H9 (cell line): ENCODE data around the gene CDH23. TPM values are rescaled to one million over a fixed set of nuclear protein-coding genes. Genes with fewer than 3 reads are reported as not detected.

Source experiments
- DNase-seq: peaks from one replicate; pipeline ENCODE4 v3.0.0-alpha.2; 2017
- H2AFZ ChIP-seq: one replicate; pipeline ENCODE4 v1.6.1; 2013; ENCODE audit warnings: mild to moderate bottlenecking, low read length, control low read depth, moderate library complexity
- H2AK5ac ChIP-seq: 2 replicates; pipeline ENCODE4 v1.6.1; 2013; ENCODE audit warnings: low read length, control low read depth, mixed read lengths; ENCODE audit not compliant: insufficient read length
- H2BK120ac ChIP-seq: one replicate; pipeline ENCODE4 v1.6.1; 2013; ENCODE audit warnings: low read depth, mild to moderate bottlenecking, low read length, control low read depth, inconsistent platforms; ENCODE audit not compliant: poor library complexity, severe bottlenecking
- H2BK12ac ChIP-seq: 2 replicates; pipeline ENCODE4 v1.6.1; 2013; ENCODE audit warnings: low read length, control low read depth, mixed read lengths, low read depth; ENCODE audit not compliant: insufficient read length
- H2BK15ac ChIP-seq: 2 replicates; pipeline ENCODE4 v1.6.1; 2013; ENCODE audit warnings: low read depth, low read length, control low read depth
- H2BK20ac ChIP-seq: one replicate; pipeline ENCODE4 v1.6.1; 2013; ENCODE audit warnings: low read depth, mild to moderate bottlenecking, low read length, control low read depth, inconsistent platforms; ENCODE audit not compliant: poor library complexity, severe bottlenecking
- H2BK5ac ChIP-seq: 2 replicates; pipeline ENCODE4 v1.6.1; 2013; ENCODE audit warnings: low read length, control low read depth, mixed read lengths; ENCODE audit not compliant: insufficient read length
- H3K14ac ChIP-seq: 2 replicates; pipeline ENCODE4 v1.6.1; 2013; ENCODE audit warnings: low read length, control low read depth; ENCODE audit not compliant: insufficient read depth
- H3K18ac ChIP-seq: 2 replicates; pipeline ENCODE4 v1.6.1; 2013; ENCODE audit warnings: low read depth, mild to moderate bottlenecking, mixed read lengths, low read length, control low read depth; ENCODE audit not compliant: insufficient read length
- H3K23ac ChIP-seq: 2 replicates; pipeline ENCODE4 v1.6.1; 2013; ENCODE audit warnings: low read length, control low read depth, mixed read lengths, low read depth; ENCODE audit not compliant: insufficient read length
- H3K23me2 ChIP-seq: 2 replicates; pipeline ENCODE4 v1.6.1; 2013; ENCODE audit warnings: low read depth, mild to moderate bottlenecking, mixed read lengths, low read length, control low read depth; ENCODE audit not compliant: insufficient read length, poor library complexity, severe bottlenecking
- H3K27ac ChIP-seq: 2 replicates; pipeline ENCODE4 v1.5.1; 2013; ENCODE audit warnings: low read length, control low read depth, mixed read lengths, low read depth; ENCODE audit not compliant: insufficient read length
- H3K27me3 ChIP-seq: 2 replicates; pipeline ENCODE4 v1.6.1; 2013; ENCODE audit warnings: low read length, control low read depth, inconsistent platforms; ENCODE audit not compliant: insufficient read depth
- H3K4ac ChIP-seq: 2 replicates; pipeline ENCODE4 v1.6.1; 2013; ENCODE audit warnings: low read depth, mild to moderate bottlenecking, control low read depth, inconsistent platforms, low read length, moderate library complexity
- H3K4me1 ChIP-seq: 2 replicates; pipeline ENCODE4 v1.6.1; 2013; ENCODE audit warnings: low read length, control low read depth, inconsistent platforms; ENCODE audit not compliant: insufficient read depth
- H3K4me2 ChIP-seq: 2 replicates; pipeline ENCODE4 v1.6.1; 2013; ENCODE audit warnings: low read length, control low read depth, mixed read lengths; ENCODE audit not compliant: insufficient read length, insufficient read depth
- H3K56ac ChIP-seq: 2 replicates; pipeline ENCODE4 v1.6.1; 2013; ENCODE audit warnings: low read depth, mild to moderate bottlenecking, mixed read lengths, low read length, control low read depth; ENCODE audit not compliant: insufficient read length
- H3K79me1 ChIP-seq: 2 replicates; pipeline ENCODE4 v1.6.1; 2013; ENCODE audit warnings: low read depth, mild to moderate bottlenecking, moderate library complexity, low read length, control low read depth, inconsistent platforms; ENCODE audit not compliant: insufficient read depth, poor library complexity, severe bottlenecking
- H3K79me2 ChIP-seq: 2 replicates; pipeline ENCODE4 v1.6.1; 2013; ENCODE audit warnings: low read length, control low read depth, inconsistent platforms; ENCODE audit not compliant: insufficient read depth
- H3K9ac ChIP-seq: 2 replicates; pipeline ENCODE4 v1.6.1; 2013; ENCODE audit warnings: low read length, control low read depth, mixed read lengths; ENCODE audit not compliant: insufficient read length; ENCODE audit errors: extremely low read depth
- H3K9me3 ChIP-seq: one replicate; pipeline ENCODE4 v1.6.1; 2013; ENCODE audit warnings: low read depth, low read length, inconsistent platforms; ENCODE audit not compliant: control insufficient read depth
- H3T11ph ChIP-seq: one replicate; pipeline ENCODE4 v1.6.1; 2013; ENCODE audit warnings: mild to moderate bottlenecking, low read length, control low read depth, inconsistent platforms
- H4K20me1 ChIP-seq: one replicate; pipeline ENCODE4 v1.6.1; 2013; ENCODE audit not compliant: control insufficient read depth, insufficient read length, insufficient read depth
- H4K5ac ChIP-seq: 2 replicates; pipeline ENCODE4 v1.6.1; 2013; ENCODE audit warnings: low read depth, mild to moderate bottlenecking, mixed read lengths, low read length, control low read depth; ENCODE audit not compliant: insufficient read length
- H4K8ac ChIP-seq: replicated peaks from 2 replicates; pipeline ENCODE4 v1.6.1; 2013; ENCODE audit warnings: low read length, control low read depth, mixed read lengths, low read depth; ENCODE audit not compliant: insufficient read length
- H4K91ac ChIP-seq: 2 replicates; pipeline ENCODE4 v1.6.1; 2013; ENCODE audit warnings: low read depth, mild to moderate bottlenecking, moderate library complexity, mixed read lengths, low read length, control low read depth; ENCODE audit not compliant: insufficient read length
- H3K27ac Mint-ChIP-seq, 3 experiments: 2 replicates in 2 of 3; 3 replicates in 1 of 3; pipeline ENCODE4 v1.8.0; 2020 to 2021; ENCODE audit warnings: mixed read lengths in 3 of 3, mild to moderate bottlenecking in 1 of 3, moderate library complexity in 1 of 3
- H3K27me3 Mint-ChIP-seq: 2 replicates; pipeline ENCODE4 v1.8.0; 2021; ENCODE audit warnings: low read depth, mild to moderate bottlenecking, moderate library complexity, mixed read lengths
- H3K36me3 Mint-ChIP-seq, 3 experiments: 2 replicates in 2 of 3; 3 replicates in 1 of 3; pipeline ENCODE4 v1.8.0; 2020 to 2021; ENCODE audit warnings: low read depth in 3 of 3, mixed read lengths in 3 of 3; ENCODE audit not compliant: insufficient read depth in 1 of 3
- H3K4me1 Mint-ChIP-seq, 2 experiments: 2 replicates each; pipeline ENCODE4 v1.8.0; 2020; ENCODE audit warnings: mixed read lengths in 2 of 2
- H3K4me3 Mint-ChIP-seq, 2 experiments: 2 replicates in 1 of 2; 3 replicates in 1 of 2; pipeline ENCODE4 v1.8.0; 2020 to 2021; ENCODE audit warnings: mild to moderate bottlenecking in 2 of 2, mixed read lengths in 2 of 2, moderate library complexity in 1 of 2
- H3K9me3 Mint-ChIP-seq, 2 experiments: 2 replicates in 1 of 2; 3 replicates in 1 of 2; pipeline ENCODE4 v1.8.0; 2020; ENCODE audit warnings: mild to moderate bottlenecking in 2 of 2, mixed read lengths in 2 of 2, moderate library complexity in 1 of 2
- WGBS: extraction: QIAGEN DNeasy Blood & Tissue Kit; methylation state at CpG from one replicate; pipeline ENCODE4 v1.1.7; 2013; ENCODE audit warnings: missing lambda C conversion rate, low lambda C conversion rate, mixed read lengths; ENCODE audit not compliant: insufficient read length; ENCODE audit errors: extremely low coverage; 5-methylcytosine and 5-hydroxymethylcytosine counted together
- total RNA-seq: library from RNA; stranded (reverse); gene quantifications from 2 replicates; pipeline ENCODE4 v1.2.1, GENCODE V29; 2021
- TF ChIP-seq, protein P1 (sequence below): fragments of 200-600 bp; sonication (generic); conservative IDR thresholded peaks from 3 replicates; pipeline ENCODE4 v1.8.0; 2021; ENCODE audit warnings: antibody characterized with exemption, mild to moderate bottlenecking

CDH23 gene
- total RNA-seq, 1 experiment from 2014 or later = 2.1 TPM

DNA sequence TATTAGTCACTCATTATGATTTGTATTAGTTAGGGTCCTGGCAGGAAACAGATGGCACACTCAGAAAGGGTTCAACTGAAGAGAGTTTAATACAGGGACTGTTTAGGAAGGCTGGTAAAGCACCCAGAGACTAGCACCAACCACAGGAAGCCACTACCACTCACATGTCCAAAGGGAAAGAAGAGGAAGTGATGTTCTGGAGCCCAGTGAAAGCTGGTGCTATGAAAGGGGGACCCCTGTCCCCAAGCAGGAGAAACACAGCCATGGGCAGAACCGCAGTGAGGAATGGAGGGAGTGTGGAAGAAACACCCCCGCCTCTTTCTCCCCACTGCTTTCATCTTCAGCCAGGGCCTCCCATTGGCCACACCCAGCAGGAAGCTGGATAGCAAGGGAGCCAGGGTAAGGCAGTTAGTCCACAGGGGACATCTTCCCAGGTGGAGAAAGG lies 379.8 kb downstream of the CDH23 start:
- Histone ChIP-seq H4K8ac (no peak overlapping the region), H3K23me2 (no peaks in the 10 kb centered on the region), H2AK5ac (no peak overlapping the region), H2BK5ac (no peak overlapping the region), H3K79me2 (no peaks in the 10 kb centered on the region), H3K23ac (no peak overlapping the region), H3K79me1 (no peaks in the 10 kb centered on the region), H4K5ac (no peak overlapping the region), H3K9me3 (no peaks in the 10 kb centered on the region), H4K20me1 (no peaks in the 10 kb centered on the region), H3K4me2 (no peak overlapping the region), H2BK120ac (no peak overlapping the region), H2BK12ac (no peak overlapping the region), H3K4me1 (no peaks in the 10 kb centered on the region), H2BK20ac (no peak overlapping the region), H3K18ac (no peak overlapping the region), H3K14ac (no peak overlapping the region; the same call in 1 of the 2 replicates), H3K4ac (no peak overlapping the region), H2BK15ac (no peak overlapping the region), H4K91ac (no peak overlapping the region), H3K27me3 (peaks cover 5% of the 10 kb centered on the region; the same call in 1 of the 2 replicates), H3K27ac (no peak overlapping the region), H3K9ac (no peak overlapping the region), H3K56ac (no peak overlapping the region), H2AFZ (no peak overlapping the region), H3T11ph (no peak overlapping the region)
- H3K4me3 Mint-ChIP-seq = no peak overlapping the region
- no peak overlapping the region for H3K27ac Mint-ChIP-seq
- no peak for DNase-seq
- peaks cover 0 to 3% of the 10 kb centered on the region in 2 experiments; a peak in 1 of 5 replicates for H3K9me3 Mint-ChIP-seq
- peaks cover 3 to 10% of the 10 kb centered on the region in 2 experiments; a peak in 2 of 4 replicates for H3K4me1 Mint-ChIP-seq
- H3K36me3 Mint-ChIP-seq = no peaks in the 10 kb centered on the region; a peak in 1 of 7 replicates
- peaks cover 39% of the 10 kb centered on the region for H3K27me3 Mint-ChIP-seq
- TF ChIP-seq, protein P1, sequence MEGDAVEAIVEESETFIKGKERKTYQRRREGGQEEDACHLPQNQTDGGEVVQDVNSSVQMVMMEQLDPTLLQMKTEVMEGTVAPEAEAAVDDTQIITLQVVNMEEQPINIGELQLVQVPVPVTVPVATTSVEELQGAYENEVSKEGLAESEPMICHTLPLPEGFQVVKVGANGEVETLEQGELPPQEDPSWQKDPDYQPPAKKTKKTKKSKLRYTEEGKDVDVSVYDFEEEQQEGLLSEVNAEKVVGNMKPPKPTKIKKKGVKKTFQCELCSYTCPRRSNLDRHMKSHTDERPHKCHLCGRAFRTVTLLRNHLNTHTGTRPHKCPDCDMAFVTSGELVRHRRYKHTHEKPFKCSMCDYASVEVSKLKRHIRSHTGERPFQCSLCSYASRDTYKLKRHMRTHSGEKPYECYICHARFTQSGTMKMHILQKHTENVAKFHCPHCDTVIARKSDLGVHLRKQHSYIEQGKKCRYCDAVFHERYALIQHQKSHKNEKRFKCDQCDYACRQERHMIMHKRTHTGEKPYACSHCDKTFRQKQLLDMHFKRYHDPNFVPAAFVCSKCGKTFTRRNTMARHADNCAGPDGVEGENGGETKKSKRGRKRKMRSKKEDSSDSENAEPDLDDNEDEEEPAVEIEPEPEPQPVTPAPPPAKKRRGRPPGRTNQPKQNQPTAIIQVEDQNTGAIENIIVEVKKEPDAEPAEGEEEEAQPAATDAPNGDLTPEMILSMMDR = no peak
- WGBS = no CpG with 5 or more reads among the region's 2 CpGs
